PC-9 (cell line): ENCODE measurements around the gene PRDM10.

Experiments used
- EZH2 ChIP-seq: fragments of 200-600 bp; sonication (generic); IDR thresholded peaks from 2 replicates; pipeline ENCODE4 v1.8.0; 2017; ENCODE audit warnings: antibody characterized with exemption, low read depth
- TF ChIP-seq, protein P1 (sequence below): fragments of 200-600 bp; sonication (generic); conservative IDR thresholded peaks from 2 replicates; pipeline ENCODE4 v1.6.1; 2017; ENCODE audit warnings: mixed run types, antibody characterized with exemption, mild to moderate bottlenecking, moderate library complexity

DNA sequence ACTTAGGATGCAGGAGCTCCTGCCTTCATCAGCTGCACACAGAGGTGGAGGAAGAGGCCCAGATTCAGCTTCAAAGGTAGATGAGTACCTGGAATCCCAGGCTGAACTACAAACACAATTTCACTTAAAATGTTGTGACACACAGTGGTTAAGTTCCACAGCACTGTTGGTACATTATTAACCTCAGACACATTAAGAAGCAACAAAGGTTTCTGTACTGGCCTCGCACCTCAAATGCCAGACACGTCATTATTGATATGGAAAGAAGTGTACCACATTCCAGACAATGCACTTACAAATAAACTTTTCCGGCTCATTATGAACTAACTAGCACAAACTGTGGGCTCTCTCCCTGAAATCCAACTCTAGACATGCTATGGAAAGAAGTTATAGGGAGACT is 34.6 kb downstream of the PRDM10 start:
- TF ChIP-seq, protein P1, sequence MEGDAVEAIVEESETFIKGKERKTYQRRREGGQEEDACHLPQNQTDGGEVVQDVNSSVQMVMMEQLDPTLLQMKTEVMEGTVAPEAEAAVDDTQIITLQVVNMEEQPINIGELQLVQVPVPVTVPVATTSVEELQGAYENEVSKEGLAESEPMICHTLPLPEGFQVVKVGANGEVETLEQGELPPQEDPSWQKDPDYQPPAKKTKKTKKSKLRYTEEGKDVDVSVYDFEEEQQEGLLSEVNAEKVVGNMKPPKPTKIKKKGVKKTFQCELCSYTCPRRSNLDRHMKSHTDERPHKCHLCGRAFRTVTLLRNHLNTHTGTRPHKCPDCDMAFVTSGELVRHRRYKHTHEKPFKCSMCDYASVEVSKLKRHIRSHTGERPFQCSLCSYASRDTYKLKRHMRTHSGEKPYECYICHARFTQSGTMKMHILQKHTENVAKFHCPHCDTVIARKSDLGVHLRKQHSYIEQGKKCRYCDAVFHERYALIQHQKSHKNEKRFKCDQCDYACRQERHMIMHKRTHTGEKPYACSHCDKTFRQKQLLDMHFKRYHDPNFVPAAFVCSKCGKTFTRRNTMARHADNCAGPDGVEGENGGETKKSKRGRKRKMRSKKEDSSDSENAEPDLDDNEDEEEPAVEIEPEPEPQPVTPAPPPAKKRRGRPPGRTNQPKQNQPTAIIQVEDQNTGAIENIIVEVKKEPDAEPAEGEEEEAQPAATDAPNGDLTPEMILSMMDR: no peak
- TF ChIP-seq EZH2: no peak
